Measurements from ENCODE around the gene GABARAP.

DNA sequence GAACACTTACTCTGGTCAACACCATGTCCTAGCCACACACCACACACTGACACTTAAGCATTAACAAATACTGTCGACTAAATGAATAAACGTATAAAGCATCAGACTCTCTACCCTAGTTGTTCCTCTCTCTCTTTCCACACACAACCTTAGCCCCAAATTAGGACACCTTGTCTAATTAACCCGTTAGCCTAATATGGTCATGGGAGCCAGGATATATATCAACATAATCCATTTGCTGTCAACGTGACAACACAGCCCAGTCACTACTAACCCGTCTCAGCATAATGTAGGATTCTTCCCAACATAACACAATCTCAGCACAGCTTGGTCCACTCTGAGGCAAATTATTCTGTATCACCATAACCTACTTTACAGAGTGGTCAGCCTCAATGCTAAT lies 10.1 kb downstream of the GABARAP start:
- TF ChIP-seq EZH2 (IDR thresholded peaks at IDR 0.05; ENCODE audit: borderline replicate concordance, low read length), result no peak
- TF ChIP-seq, protein P1, sequence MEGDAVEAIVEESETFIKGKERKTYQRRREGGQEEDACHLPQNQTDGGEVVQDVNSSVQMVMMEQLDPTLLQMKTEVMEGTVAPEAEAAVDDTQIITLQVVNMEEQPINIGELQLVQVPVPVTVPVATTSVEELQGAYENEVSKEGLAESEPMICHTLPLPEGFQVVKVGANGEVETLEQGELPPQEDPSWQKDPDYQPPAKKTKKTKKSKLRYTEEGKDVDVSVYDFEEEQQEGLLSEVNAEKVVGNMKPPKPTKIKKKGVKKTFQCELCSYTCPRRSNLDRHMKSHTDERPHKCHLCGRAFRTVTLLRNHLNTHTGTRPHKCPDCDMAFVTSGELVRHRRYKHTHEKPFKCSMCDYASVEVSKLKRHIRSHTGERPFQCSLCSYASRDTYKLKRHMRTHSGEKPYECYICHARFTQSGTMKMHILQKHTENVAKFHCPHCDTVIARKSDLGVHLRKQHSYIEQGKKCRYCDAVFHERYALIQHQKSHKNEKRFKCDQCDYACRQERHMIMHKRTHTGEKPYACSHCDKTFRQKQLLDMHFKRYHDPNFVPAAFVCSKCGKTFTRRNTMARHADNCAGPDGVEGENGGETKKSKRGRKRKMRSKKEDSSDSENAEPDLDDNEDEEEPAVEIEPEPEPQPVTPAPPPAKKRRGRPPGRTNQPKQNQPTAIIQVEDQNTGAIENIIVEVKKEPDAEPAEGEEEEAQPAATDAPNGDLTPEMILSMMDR (IDR thresholded peaks at IDR 0.05; ENCODE audit: low read length), result no peak

All from OCI-LY1 (cell line).